K562 (cell line): ENCODE data around the gene SIGLEC6. TPM values are rescaled to one million over a fixed set of nuclear protein-coding genes. Genes with fewer than 3 reads are reported as not detected.

ENCODE experiments used
- ATF6 ChIP-seq: sonication (generic); formaldehyde crosslinking; IDR thresholded peaks from 2 replicates; pipeline ENCODE4 v1.4.0; 2020; ENCODE audit warnings: mild to moderate bottlenecking, missing genetic modification reagents
- CTCF ChIP-seq, 3 experiments: IDR thresholded peaks in 2 of 3; conservative IDR thresholded peaks in 1 of 3; 2 replicates each; pipeline ENCODE4 v1.5.1; 2011 to 2012; ENCODE audit warnings: low read length in 3 of 3, mild to moderate bottlenecking in 3 of 3, control low read depth in 2 of 3, improper control_type of control experiment in 1 of 3, inconsistent platforms in 1 of 3, low read depth in 1 of 3, mixed read lengths in 1 of 3, moderate library complexity in 1 of 3; ENCODE audit not compliant: insufficient read depth in 2 of 3
- E2F1 ChIP-seq: sonication (generic); formaldehyde crosslinking; IDR thresholded peaks from 2 replicates; pipeline ENCODE4 v1.8.1; 2023; ENCODE audit warnings: mild to moderate bottlenecking, missing genetic modification reagents, moderate library complexity
- HINFP ChIP-seq: fragments of 450-650 bp; conservative IDR thresholded peaks from 2 replicates; pipeline ENCODE4 v1.6.1; 2016; ENCODE audit warnings: missing genetic modification characterization, low read depth, mild to moderate bottlenecking, control low read depth, missing compliant biosample characterization
- NCOA4 ChIP-seq: fragments of 450-650 bp; IDR thresholded peaks from 2 replicates; pipeline ENCODE4 v1.6.1; 2018; ENCODE audit warnings: mild to moderate bottlenecking; ENCODE audit not compliant: partially characterized antibody
- NFE2 ChIP-seq: IDR thresholded peaks from 2 replicates; pipeline ENCODE4 v1.6.1; 2014; ENCODE audit warnings: antibody characterized with exemption, low read depth
- PBX2 ChIP-seq, 2 experiments: IDR thresholded peaks in 1 of 2; conservative IDR thresholded peaks in 1 of 2; 2 replicates each; pipeline ENCODE4 v1.6.1; 2016; ENCODE audit warnings: low read depth in 2 of 2, mild to moderate bottlenecking in 1 of 2, missing compliant biosample characterization in 1 of 2, missing genetic modification characterization in 1 of 2, moderate library complexity in 1 of 2
- TOE1 ChIP-seq, 2 experiments: fragments of 450-650 bp in 1 of 2; sonication (generic) in 1 of 2; formaldehyde crosslinking in 1 of 2; IDR thresholded peaks; 2 replicates each; pipeline versions ENCODE4 v1.7.1 to v1.8.0; 2016 to 2022; ENCODE audit warnings: borderline replicate concordance in 2 of 2, mild to moderate bottlenecking in 2 of 2, antibody characterized with exemption in 1 of 2, inconsistent platforms in 1 of 2, low read depth in 1 of 2, missing genetic modification reagents in 1 of 2, moderate library complexity in 1 of 2
- ZNF589 ChIP-seq: fragments of 200-800 bp; sonication (Bioruptor generic); IDR thresholded peaks from 2 replicates; pipeline ENCODE4 v1.6.1; 2016; ENCODE audit warnings: low read depth, missing genetic modification characterization, missing compliant biosample characterization
- polyA plus RNA-seq, 8 experiments: library from polyadenylated mRNA; depleted of rRNA in 4 of 8; stranded (reverse) in 5 of 8; unstranded in 3 of 8; fragments of >200 nt; fragmentation: Nextera tagmentation in 2 of 8; fragmentation: Illumina TruSeq in 1 of 8; extraction: Ambion mirVana in 2 of 8; extraction: Trizol in 1 of 8; gene quantifications; 2 replicates each; pipeline versions ENCODE4 v1.2.1 to v1.2.3, GENCODE V29; 2011 to 2014; ENCODE audit warnings: inconsistent platforms in 1 of 8, missing spikeins in 1 of 8
- total RNA-seq, 7 experiments: library from RNA; depleted of rRNA in 6 of 7; stranded (reverse); fragments of >200 nt in 6 of 7; fragmentation: Illumina TruSeq in 2 of 7; extraction: Trizol in 2 of 7; gene quantifications; 2 replicates each; pipeline versions ENCODE4 v1.2.1 to v1.2.3, GENCODE V29; 2011 to 2021; ENCODE audit warnings: low replicate concordance in 1 of 7
- TF ChIP-seq, protein P1 (sequence below): fragments of 250-450 bp; sonication (Bioruptor Pico); IDR thresholded peaks from 2 replicates; pipeline ENCODE4 v1.8.0; 2022; ENCODE audit warnings: moderate library complexity, mild to moderate bottlenecking, inconsistent platforms
- TF ChIP-seq, protein P2 (sequence below): fragments of 450-650 bp; formaldehyde crosslinking; IDR thresholded peaks from 2 replicates; pipeline ENCODE4 v1.4.0; 2020; ENCODE audit warnings: mild to moderate bottlenecking

Gene SIGLEC6
- total and polyA plus RNA-seq, 9 of the 15 experiments (the other 6 are each of a cell fraction or from before 2014, with no cell fraction given), result 0.03 to 17.5 (median 0.71) TPM

GRCh38 chr19:51547397-51548212 lies 16.1 kb upstream of the SIGLEC6 start (continued):
- TF ChIP-seq, protein P1, sequence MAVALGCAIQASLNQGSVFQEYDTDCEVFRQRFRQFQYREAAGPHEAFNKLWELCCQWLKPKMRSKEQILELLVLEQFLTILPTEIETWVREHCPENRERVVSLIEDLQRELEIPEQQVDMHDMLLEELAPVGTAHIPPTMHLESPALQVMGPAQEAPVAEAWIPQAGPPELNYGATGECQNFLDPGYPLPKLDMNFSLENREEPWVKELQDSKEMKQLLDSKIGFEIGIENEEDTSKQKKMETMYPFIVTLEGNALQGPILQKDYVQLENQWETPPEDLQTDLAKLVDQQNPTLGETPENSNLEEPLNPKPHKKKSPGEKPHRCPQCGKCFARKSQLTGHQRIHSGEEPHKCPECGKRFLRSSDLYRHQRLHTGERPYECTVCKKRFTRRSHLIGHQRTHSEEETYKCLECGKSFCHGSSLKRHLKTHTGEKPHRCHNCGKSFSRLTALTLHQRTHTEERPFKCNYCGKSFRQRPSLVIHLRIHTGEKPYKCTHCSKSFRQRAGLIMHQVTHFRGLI (CRISPR knock-in tag), result no peak
- TF ChIP-seq ZNF589 (CRISPR knock-in tag) (peak; percentile 33; the same call in 1 of the 2 replicates), PBX2 (CRISPR knock-in tag; IDR thresholded peaks at IDR 0.05; ENCODE audit: low read depth) (no peak), PBX2 (tag; conservative IDR thresholded peaks at IDR 0.05; ENCODE audit: low read depth) (peak; percentile 85), HINFP (tag) (no peak), TOE1 (IDR thresholded peaks at IDR 0.05; ENCODE audit: borderline replicate concordance) (peak; percentile 89), TOE1 (CRISPR knock-in tag; IDR thresholded peaks at IDR 0.05; ENCODE audit: borderline replicate concordance, low read depth) (no peak), ATF6 (CRISPR knock-in tag) (no peak), E2F1 (no peak), CTCF (IDR thresholded peaks at IDR 0.05 in 2 of 3, conservative IDR thresholded peaks at IDR 0.05 in 1 of 3; ENCODE audit: insufficient read depth in 2 of 3, low read depth in 1 of 3, low read length in 3 of 3) (no peak), NFE2 (peak; percentile 79), NCOA4 (no peak)
- TF ChIP-seq, protein P2, sequence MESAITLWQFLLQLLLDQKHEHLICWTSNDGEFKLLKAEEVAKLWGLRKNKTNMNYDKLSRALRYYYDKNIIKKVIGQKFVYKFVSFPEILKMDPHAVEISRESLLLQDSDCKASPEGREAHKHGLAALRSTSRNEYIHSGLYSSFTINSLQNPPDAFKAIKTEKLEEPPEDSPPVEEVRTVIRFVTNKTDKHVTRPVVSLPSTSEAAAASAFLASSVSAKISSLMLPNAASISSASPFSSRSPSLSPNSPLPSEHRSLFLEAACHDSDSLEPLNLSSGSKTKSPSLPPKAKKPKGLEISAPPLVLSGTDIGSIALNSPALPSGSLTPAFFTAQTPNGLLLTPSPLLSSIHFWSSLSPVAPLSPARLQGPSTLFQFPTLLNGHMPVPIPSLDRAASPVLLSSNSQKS, result no peak
